IMR-90 (cell line): ENCODE data around the gene SCYGR5.
"Not testable (repeated sequence)": the region's sequence is repeated elsewhere in the genome, so short reads cannot be mapped to it uniquely, and the experiment has no call there.

ENCODE experiments used
- CTCF ChIP-seq: conservative IDR thresholded peaks from 2 replicates; pipeline ENCODE4 v1.5.1; 2012; ENCODE audit warnings: mild to moderate bottlenecking, low read depth, low read length, improper control_type of control experiment
- FOS ChIP-seq: fragments of 150-350 bp; IDR thresholded peaks from 2 replicates; pipeline ENCODE4 v1.6.1; 2016; ENCODE audit warnings: low read depth, low read length
- MAFK ChIP-seq: IDR thresholded peaks from 2 replicates; pipeline ENCODE4 v1.6.1; 2012; ENCODE audit warnings: low read depth, low read length, improper control_type of control experiment
- POLR2A ChIP-seq: IDR thresholded peaks from 2 replicates; pipeline ENCODE4 v1.6.1; 2012; ENCODE audit warnings: mild to moderate bottlenecking, low read depth, low read length
- USF2 ChIP-seq: fragments of 150-350 bp; IDR thresholded peaks from 2 replicates; pipeline ENCODE4 v1.6.1; 2017; ENCODE audit warnings: mild to moderate bottlenecking, antibody characterized with exemption, low read length, low read depth

DNA sequence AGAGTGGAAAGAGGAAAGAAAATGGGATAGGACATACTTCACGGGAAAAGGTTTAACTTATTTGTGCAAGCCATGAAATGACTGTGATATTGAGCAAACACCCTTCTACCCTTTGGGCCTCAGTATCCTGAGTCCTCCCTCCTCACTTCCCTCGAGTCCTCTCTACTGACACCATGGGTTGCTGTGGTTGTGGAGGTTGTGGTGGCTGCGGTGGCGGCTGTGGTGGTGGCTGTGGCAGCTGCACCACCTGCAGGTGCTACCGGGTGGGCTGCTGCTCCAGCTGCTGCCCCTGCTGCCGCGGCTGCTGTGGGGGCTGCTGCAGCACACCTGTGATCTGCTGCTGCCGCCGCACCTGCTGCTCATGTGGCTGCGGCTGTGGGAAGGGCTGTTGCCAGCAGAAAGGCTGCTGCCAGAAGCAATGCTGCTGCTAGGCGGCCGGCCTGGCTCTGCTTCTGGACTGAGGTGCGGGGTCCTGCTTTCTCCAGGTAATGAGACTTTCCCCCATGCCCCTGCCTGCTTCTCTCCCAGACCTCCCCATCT lies at the start of gene SCYGR5:
- TF ChIP-seq USF2, CTCF, POLR2A, FOS, MAFK: not testable (repeated sequence)
